Measurements from ENCODE around the gene TSC22D3.

The TSC22D3 gene

DNA sequence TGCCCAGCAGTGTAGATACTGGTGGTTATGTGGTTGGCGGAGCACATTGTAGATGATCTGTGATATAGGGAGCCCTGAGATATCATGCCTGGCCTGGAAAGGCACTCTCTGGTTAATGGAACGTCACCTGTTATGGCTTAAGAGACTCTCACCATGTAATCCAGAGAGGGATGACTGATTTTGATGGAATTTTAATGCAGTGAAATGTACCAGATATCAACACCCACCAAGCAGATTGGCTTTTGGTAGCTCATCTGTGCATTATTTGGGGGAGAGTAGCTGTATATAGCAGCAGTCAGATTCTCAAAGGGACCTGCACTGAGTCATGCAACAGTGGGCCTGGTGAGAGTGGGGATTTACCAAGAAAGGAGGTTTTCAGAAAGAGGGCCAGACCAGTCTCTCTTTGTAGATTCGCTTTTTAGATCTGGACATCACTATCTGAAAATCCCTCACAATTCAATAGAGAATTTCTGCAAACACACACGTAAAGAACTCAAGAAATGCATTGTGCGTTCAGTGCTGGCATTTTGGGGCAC, 17.3 kb downstream of the TSC22D3 start:
- no peak for DNase-seq

DNA sequence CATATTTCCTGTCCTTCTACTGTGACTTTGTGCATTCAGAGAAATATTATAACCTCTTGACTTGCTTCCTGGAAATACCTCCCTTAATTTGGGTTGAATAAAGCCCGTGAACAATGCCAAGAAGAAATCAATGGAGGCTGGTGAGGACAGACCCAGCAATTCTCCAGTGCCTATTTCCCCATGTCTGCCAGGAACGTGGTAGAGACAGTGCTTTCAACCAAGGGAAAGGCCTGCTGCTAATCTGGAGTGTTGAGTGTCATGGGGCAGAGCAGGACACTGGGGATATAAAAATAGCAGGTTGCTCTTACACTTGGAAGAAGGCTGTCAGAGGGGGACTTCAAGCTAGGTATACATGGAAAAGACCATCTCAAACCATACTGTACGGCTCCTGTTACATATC, 19.9 kb downstream of the TSC22D3 start:
- DNase-seq, result no peak

- no peak for DNase-seq
These were observed 22.4 kb downstream of the TSC22D3 start for GRCh38 chrX:107753187-107753586.

DNA sequence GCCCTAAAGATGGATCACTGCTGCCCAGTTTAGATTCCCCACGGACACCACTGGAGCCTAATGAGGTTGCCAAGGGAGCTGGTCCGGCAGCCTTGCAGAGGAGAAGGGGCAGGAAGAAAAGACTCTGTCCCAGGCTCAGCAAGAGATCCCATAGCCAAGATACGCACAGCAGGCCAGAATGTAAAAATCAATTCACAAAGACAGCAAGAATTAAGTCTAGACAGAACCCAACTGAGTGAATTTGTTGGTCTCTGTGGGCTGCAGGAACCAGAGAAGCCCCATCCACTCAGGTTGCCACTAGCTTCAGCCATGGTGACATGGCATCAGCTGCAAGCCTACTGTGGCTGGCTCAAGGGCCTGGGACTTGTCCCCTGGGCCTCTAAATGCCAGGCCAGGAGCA, 22.9 kb downstream of the TSC22D3 start:
- DNase-seq, result no peak

DNA sequence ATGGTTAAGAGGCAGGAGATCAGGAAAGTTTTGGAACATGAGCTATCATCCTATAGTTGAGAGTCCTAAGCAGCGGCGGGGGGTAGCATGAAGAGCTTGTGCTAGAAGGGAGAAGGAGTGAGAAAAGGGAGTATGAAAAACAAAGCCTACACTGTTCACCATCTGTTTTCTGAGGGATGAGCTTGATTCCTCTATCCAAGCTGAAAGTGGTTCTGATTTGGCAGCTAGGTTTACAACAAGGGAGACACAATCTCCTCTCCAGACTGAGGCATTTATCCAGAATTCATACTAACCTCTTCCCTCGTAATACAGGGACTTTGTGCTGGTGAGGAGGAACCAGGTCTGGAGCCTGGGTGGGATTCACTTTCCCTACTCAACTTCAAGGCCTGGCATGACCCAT, 23.5 kb downstream of the TSC22D3 start:
- DNase-seq, result no peak

- no peak for DNase-seq
These were observed 24.6 kb downstream of the TSC22D3 start for GRCh38 chrX:107750861-107751445.

- no peak for DNase-seq
These were observed 25.3 kb downstream of the TSC22D3 start for GRCh38 chrX:107750263-107750662.

DNA sequence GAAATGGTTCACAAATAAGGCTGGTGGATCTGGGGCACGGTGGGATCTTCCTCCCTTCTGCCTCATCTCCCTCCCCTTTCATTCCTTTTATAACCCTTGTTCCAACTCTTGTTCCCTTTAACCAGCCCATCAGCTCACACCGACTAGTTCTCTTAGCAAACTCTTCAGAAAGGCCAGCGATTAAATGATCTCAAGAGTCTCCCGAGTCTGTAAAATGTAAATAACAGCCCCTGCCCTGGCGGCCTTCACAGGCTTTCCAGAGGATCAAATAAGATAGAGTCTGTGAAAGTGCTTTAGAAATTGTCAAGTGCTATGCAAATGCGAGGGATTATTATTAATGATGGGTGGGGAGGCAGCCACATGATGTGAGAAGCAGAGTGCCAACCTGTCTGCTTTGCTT, 27.1 kb downstream of the TSC22D3 start:
- DNase-seq, result no peak

DNA sequence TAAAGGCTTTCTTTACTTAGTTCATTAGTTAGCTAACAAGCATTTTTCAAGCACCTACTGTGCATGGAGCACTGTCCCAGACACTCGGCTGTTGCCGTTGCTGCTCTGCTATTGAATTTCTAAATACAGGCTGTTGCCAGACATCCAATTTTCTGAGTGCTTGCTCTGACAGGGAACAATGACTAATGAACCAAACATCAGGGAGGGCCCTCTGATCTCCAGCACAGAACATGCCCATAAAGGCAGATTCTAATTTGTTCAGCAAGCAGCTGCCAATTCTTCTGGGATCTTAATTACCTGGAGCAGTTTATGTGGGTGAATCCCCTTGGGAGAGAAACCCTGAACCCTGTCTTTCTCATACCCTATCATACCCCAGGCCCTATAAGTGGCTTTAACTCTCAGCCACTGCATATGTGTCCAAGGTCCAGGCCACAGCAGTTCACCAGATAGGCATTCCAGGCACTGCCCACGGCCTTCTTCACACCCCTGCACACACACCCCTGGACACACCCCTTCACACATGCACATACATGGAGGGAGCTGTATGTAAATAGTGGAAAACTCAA, 27.9 kb downstream of the TSC22D3 start:
- DNase-seq, result no peak

DNA sequence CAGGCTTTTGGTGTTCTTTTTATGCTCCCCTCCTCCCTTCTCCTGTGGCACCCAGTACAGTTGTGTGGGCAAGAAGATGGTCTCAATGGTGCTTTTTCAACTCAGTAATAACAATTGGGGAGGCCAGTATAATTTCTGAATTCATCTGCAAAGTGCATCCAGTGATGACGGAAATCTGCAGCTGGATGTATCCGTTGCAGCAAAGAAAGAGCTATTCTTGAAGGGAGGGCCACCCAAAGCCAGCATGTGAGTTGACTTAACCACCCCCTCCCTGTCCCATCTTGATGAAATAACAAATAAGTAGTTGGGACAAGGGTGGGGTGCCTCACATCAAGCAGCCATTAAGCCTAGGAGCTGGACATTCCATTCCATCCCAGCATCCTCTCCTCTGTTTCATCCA, 30.7 kb downstream of the TSC22D3 start:
- DNase-seq, result no peak

DNA sequence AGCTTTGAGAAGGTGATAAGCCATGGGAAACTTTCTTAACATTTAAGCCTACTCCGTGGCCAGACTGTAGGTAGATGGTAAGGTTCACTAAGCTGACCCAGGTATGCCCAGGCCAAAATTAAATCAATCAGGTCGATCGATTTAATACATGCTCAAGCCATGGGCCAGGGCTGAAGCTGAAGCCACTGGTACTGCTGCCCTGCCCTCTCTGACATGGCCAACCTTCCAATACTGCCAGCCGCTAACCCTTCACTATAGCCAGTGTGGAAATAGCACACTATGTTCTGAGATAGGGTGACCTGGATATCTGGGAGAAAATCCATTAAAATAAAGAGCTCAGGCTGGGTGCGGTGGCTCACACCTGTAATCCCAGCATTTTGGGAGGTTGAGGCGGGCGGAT, 31.6 kb downstream of the TSC22D3 start:
- no peak for DNase-seq

- DNase-seq, result no peak
These were observed 32.8 kb downstream of the TSC22D3 start for GRCh38 chrX:107742700-107743191.

GRCh38 chrX:107741404-107741790, 34.2 kb downstream of the TSC22D3 start:
- DNase-seq, result no peak

GRCh38 chrX:107739541-107739940, 36.0 kb downstream of the TSC22D3 start:
- DNase-seq, result no peak

- DNase-seq, result no peak
These were observed 36.8 kb downstream of the TSC22D3 start for GRCh38 chrX:107738768-107739167.

DNA sequence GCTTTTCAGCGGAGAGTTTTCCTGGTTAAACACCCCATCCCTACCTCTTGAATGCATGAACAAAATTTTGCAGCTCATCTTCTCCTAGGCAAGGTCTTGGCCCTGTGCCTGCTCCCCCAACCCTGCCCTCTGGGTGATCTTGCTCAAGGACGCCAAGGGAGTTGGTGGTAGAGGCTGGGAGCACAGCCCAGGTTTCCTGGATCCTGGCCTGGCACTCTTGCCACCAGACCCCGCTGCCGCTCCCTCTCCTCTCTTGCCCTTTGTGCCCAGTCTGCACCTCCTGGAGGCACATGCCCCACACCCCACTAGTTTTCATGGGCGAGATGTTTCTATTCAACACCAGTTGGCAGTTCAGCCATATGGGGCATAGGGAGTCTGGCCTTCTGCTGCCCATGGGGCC, 37.3 kb downstream of the TSC22D3 start:
- DNase-seq, result no peak

- no peak for DNase-seq
These were observed 38.6 kb downstream of the TSC22D3 start for GRCh38 chrX:107736781-107737531.

DNA sequence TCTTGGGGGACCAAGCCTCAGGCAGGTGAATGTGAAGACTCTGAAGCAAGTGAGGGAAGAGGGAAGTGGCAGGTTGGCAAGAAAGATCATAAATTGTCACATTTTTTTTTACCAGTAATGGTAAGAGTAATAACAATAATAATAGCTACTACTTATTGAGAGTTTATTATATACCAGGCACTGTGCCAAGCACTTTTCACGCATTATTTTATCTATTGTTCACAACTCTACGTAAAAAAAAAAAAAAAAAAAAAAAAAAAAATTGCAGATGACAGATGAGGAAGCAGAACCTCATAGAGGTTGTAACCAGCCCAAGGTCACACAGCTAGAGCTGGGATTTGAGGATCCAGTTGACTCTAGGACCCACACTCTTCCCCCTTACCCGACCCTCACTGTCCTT, 40.9 kb downstream of the TSC22D3 start:
- DNase-seq, result no peak

DNA sequence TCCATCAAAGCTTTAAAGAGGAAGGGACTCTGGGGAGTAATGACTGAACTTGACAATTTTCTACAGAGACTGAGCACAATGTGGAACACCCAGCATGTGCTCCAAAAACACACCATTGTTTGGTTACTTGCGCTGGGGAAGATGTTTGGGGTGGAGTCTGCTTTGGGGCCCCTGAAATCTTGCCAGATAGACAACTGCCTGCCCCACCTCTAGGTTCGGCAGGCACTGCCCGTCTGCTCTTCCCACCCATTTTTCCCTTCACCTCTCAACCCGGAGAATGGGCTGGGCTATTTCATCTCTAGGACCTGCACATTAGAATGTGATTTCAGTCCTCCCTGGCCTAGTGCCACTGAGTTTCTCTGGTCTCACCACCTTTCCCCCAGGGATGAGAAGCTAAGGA, 41.9 kb downstream of the TSC22D3 start:
- DNase-seq, result no peak

DNA sequence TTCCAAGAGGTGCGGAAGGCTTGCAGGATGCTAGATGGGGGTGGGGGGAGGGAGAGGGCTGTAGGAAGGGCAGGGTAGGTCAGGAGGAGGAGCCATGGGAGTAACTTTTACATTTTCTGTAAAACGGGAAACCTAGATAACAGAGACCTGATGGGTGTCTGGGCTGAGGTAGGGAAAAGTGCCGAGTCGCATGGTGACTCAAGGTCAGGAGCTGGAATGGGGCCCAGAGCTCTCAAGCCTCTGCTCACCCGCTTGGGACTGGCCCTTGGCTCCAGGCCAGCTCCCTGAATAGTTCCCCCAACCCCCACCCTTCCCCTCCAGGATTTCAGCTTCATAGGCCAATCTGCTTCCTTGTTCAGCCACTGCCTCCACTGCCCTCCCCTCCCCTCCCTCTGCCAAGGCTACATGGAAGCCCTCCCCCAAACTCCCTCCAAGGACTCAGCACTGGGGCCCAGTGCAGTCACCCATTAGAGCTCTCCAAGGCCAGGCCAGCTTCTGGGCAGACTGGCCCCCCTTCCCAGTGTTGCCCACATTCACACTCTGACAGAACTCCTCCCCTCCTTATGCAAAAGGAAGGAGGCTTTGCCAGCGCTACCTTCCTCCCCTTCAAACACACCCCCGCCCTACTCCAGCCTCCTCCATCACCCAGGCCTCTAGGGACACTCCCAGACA, 43.6 kb downstream of the TSC22D3 start:
- peak in 1 of 2 donors; percentile 19 for DNase-seq

DNA sequence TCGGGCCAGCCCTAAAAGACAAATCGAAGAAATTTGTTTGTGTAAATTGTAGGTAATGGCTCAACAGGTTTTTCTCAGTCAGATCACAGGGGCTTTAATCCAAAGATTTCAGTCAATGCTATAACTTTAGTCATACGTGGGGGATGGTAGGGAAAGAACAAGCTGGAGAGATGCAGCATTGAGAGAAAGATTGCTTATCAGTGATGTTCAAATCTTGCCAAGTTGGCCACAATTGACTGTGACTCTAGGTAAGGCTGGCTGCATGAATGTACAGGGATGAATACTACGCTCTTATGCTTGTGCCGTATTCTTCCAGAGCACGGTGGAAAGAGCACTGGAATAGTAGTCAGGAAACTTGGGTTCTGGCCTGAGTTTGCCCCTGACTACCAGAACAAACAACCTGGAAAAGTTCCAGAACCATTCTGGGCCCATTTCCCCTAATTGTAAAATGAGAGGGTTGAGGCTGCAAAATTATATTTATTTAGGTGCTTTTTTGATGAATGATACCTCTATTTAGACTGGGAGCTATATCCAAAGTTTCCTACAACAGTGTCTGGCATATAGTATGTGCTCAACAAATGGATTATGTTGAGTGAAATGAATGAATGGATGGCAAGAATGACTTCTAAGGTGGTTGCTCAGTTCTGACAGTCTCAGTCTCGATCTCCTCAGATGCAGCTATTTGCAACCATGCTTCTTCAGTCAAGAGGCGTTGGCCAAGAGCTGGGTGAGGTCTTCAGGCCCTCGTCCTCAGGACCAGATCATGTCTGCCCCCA, 44.4 kb downstream of the TSC22D3 start:
- DNase-seq, result no peak

DNA sequence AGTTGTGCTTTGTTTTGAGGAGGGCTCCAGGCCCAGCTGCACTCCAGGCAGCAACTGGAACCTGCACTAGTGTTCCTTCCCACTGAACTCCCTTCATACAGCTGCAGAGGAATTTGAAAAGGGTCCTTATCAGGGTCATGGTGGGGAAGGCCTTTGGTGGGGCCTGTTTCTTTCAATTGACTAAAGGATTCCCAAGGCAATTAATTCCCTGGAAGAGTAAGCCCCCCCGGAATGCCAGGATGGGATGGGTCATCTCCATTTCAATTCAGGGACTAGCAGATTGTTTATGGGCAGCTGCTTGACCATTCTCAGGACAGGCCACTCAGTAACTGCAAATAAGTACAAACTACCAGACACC, 45.3 kb downstream of the TSC22D3 start:
- DNase-seq, result no peak
